Endothelial cell of umbilical vein (primary cell): ENCODE measurements around the gene MAP1B.

ENCODE experiments used
- EZH2 ChIP-seq: IDR thresholded peaks from 2 replicates; pipeline ENCODE4 v1.6.1; 2012; ENCODE audit warnings: borderline replicate concordance, low read depth, mild to moderate bottlenecking, moderate library complexity, low read length, inconsistent platforms; ENCODE audit not compliant: severe bottlenecking
- JUN ChIP-seq: IDR thresholded peaks from 2 replicates; pipeline ENCODE4 v1.6.1; 2011; ENCODE audit warnings: borderline replicate concordance, low read depth; ENCODE audit not compliant: insufficient read length, insufficient read depth
- MYC ChIP-seq: IDR thresholded peaks from one replicate; pipeline ENCODE4 v1.6.1; 2011; ENCODE audit warnings: mild to moderate bottlenecking, low read depth, low read length
- POLR2A ChIP-seq: IDR thresholded peaks from 2 replicates; pipeline ENCODE4 v1.6.1; 2012; ENCODE audit warnings: low read depth, mild to moderate bottlenecking, control low read depth, low read length
- POLR2AphosphoS5 ChIP-seq: IDR thresholded peaks from 2 replicates; pipeline ENCODE4 v1.6.1; 2012; ENCODE audit warnings: low read depth, mild to moderate bottlenecking, control low read depth, low read length, moderate library complexity; ENCODE audit not compliant: insufficient read depth
- TF ChIP-seq, protein P1 (sequence below), 2 donors: IDR thresholded peaks; 1 replicate in 1 of 2; 2 replicates in 1 of 2; pipeline ENCODE4 v1.5.1; 2011; ENCODE audit warnings: low read length in 2 of 2, mild to moderate bottlenecking in 2 of 2, moderate library complexity in 2 of 2, control low read depth in 1 of 2, inconsistent platforms in 1 of 2, low read depth in 1 of 2; ENCODE audit not compliant: insufficient read depth in 1 of 2; ENCODE audit errors: extremely low read depth in 1 of 2
- TF ChIP-seq, protein P2 (sequence below): IDR thresholded peaks from 2 replicates; pipeline ENCODE4 v1.6.1; 2011; ENCODE audit not compliant: insufficient read depth, insufficient read length

DNA sequence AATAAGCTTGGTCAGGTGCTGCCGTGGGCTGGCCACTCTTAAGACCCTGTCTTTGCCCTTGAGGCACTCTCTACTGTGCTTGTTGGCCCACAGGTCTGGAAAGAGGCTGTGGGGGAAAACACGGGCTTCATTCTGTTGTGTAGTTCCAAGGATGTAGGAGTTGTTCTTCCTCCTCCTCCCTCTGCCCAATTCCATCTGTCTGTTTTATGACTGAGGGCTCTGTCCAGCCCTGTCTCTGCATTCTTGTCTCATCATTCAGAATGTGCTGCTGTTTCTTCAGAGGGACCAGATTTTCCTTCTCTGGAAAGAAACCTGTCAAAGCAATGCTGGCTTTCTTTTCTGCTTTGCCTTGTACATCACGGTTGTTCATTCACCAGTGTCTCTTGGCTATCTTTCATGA is 84.1 kb downstream of the MAP1B start:
- TF ChIP-seq, protein P1, sequence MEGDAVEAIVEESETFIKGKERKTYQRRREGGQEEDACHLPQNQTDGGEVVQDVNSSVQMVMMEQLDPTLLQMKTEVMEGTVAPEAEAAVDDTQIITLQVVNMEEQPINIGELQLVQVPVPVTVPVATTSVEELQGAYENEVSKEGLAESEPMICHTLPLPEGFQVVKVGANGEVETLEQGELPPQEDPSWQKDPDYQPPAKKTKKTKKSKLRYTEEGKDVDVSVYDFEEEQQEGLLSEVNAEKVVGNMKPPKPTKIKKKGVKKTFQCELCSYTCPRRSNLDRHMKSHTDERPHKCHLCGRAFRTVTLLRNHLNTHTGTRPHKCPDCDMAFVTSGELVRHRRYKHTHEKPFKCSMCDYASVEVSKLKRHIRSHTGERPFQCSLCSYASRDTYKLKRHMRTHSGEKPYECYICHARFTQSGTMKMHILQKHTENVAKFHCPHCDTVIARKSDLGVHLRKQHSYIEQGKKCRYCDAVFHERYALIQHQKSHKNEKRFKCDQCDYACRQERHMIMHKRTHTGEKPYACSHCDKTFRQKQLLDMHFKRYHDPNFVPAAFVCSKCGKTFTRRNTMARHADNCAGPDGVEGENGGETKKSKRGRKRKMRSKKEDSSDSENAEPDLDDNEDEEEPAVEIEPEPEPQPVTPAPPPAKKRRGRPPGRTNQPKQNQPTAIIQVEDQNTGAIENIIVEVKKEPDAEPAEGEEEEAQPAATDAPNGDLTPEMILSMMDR (IDR thresholded peaks at IDR 0.05; ENCODE audit: extremely low read depth in 1 of 2, insufficient read depth in 1 of 2, low read depth in 1 of 2, low read length in 2 of 2) = no peak
- TF ChIP-seq EZH2 = no peak
- TF ChIP-seq, protein P2, sequence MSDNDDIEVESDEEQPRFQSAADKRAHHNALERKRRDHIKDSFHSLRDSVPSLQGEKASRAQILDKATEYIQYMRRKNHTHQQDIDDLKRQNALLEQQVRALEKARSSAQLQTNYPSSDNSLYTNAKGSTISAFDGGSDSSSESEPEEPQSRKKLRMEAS = no peak
- TF ChIP-seq POLR2A = no peak
- TF ChIP-seq JUN = no peak
- no peak for TF ChIP-seq MYC
- no peak for TF ChIP-seq POLR2AphosphoS5
